Osteocyte (in vitro differentiated cells): ENCODE results near the gene SPTSSA. TPM values are rescaled to one million over a fixed set of nuclear protein-coding genes. Genes with fewer than 3 reads are reported as not detected.

Experiments used
- DNase-seq: peaks from one replicate; pipeline ENCODE4 v3.0.0; 2021; ENCODE audit warnings: mixed read lengths; ENCODE audit not compliant: unreplicated experiment; ENCODE audit errors: extremely low spot score
- H3K27ac Mint-ChIP-seq: one replicate; pipeline ENCODE4 v1.8.0; 2021; ENCODE audit warnings: mild to moderate bottlenecking, mixed read lengths; ENCODE audit not compliant: unreplicated experiment
- H3K27me3 Mint-ChIP-seq: one replicate; pipeline ENCODE4 v1.8.0; 2021; ENCODE audit warnings: mixed read lengths; ENCODE audit not compliant: unreplicated experiment
- H3K36me3 Mint-ChIP-seq: one replicate; pipeline ENCODE4 v1.8.0; 2021; ENCODE audit warnings: mixed read lengths; ENCODE audit not compliant: unreplicated experiment
- H3K4me1 Mint-ChIP-seq: one replicate; pipeline ENCODE4 v1.8.0; 2021; ENCODE audit warnings: mixed read lengths; ENCODE audit not compliant: unreplicated experiment
- H3K4me3 Mint-ChIP-seq: one replicate; pipeline ENCODE4 v1.8.0; 2021; ENCODE audit warnings: mild to moderate bottlenecking, moderate library complexity, mixed read lengths; ENCODE audit not compliant: unreplicated experiment
- H3K9me3 Mint-ChIP-seq: one replicate; pipeline ENCODE4 v1.8.0; 2021; ENCODE audit warnings: mixed read lengths; ENCODE audit not compliant: unreplicated experiment
- total RNA-seq: library from RNA; stranded (reverse); gene quantifications from 2 replicates; pipeline ENCODE4 v1.2.1, GENCODE V29; 2021
- TF ChIP-seq, protein P1 (sequence below): fragments of 200-600 bp; sonication (generic); IDR thresholded peaks from 2 replicates; pipeline ENCODE4 v1.5.0; 2021; ENCODE audit warnings: antibody characterized with exemption, mild to moderate bottlenecking, moderate library complexity

The SPTSSA gene
- total RNA-seq, 1 donor from 2014 or later, result 17.8 TPM

DNA sequence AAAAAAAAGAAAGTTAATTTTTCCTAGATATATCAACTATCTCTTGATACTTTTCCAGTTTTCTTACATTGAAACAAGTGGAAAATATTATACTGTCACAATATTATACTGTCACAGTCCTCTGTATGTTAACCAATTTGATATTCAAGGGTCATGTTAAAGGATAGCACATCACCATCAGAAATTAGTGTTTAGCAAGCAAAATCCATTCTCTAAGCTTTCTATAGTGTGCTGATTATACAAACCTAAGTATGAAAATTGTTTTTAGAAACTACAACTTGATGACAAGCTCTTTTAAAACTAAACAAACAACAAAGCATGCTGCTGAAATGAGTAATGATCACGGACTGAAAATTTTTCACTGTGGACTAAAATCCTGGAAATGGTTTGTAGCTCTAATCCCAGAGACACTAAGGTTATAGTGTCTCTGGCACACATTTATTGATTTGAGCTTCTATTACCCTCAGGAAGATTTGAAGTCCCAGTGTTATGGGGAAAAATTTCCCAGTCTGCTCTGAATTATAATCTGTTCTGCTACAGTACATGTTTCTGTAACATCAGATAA lies 9.7 kb downstream of the SPTSSA start:
- H3K36me3 Mint-ChIP-seq, result peaks cover 7% of the 10 kb centered on the region
- H3K4me3 Mint-ChIP-seq, result no peak overlapping the region
- no peaks in the 10 kb centered on the region for H3K27me3 Mint-ChIP-seq
- no peaks in the 10 kb centered on the region for H3K9me3 Mint-ChIP-seq
- peak overlapping the region; percentile 34 for H3K27ac Mint-ChIP-seq
- no peak for DNase-seq
- TF ChIP-seq, protein P1, sequence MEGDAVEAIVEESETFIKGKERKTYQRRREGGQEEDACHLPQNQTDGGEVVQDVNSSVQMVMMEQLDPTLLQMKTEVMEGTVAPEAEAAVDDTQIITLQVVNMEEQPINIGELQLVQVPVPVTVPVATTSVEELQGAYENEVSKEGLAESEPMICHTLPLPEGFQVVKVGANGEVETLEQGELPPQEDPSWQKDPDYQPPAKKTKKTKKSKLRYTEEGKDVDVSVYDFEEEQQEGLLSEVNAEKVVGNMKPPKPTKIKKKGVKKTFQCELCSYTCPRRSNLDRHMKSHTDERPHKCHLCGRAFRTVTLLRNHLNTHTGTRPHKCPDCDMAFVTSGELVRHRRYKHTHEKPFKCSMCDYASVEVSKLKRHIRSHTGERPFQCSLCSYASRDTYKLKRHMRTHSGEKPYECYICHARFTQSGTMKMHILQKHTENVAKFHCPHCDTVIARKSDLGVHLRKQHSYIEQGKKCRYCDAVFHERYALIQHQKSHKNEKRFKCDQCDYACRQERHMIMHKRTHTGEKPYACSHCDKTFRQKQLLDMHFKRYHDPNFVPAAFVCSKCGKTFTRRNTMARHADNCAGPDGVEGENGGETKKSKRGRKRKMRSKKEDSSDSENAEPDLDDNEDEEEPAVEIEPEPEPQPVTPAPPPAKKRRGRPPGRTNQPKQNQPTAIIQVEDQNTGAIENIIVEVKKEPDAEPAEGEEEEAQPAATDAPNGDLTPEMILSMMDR, result no peak
- peaks cover 10% of the 10 kb centered on the region for H3K4me1 Mint-ChIP-seq

DNA sequence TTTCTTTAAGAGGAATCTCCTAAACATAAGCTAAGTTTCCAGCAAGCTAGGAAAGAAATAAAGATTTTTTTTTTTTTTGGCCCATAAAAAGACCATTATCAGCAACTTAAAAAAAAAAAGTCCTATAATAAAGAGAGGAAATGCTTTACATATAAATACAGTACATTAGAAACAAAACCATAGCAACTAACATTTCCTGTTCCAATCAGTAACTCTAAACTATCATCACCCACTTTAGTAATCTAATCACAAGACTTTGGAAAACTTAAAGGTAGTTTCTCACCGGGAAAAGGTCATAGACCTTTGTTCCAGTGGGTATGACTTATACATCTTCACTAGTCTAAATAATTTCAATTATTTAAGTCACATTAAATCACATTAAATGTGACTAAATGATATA lies 11.1 kb downstream of the SPTSSA start:
- no peaks in the 10 kb centered on the region for H3K27me3 Mint-ChIP-seq
- TF ChIP-seq, protein P1, result no peak
- H3K36me3 Mint-ChIP-seq, result peaks cover 6% of the 10 kb centered on the region
- H3K9me3 Mint-ChIP-seq, result no peaks in the 10 kb centered on the region
- H3K27ac Mint-ChIP-seq, result peak overlapping the region; percentile 10
- H3K4me1 Mint-ChIP-seq, result peaks cover 10% of the 10 kb centered on the region
- H3K4me3 Mint-ChIP-seq, result no peak overlapping the region
- DNase-seq, result no peak

DNA sequence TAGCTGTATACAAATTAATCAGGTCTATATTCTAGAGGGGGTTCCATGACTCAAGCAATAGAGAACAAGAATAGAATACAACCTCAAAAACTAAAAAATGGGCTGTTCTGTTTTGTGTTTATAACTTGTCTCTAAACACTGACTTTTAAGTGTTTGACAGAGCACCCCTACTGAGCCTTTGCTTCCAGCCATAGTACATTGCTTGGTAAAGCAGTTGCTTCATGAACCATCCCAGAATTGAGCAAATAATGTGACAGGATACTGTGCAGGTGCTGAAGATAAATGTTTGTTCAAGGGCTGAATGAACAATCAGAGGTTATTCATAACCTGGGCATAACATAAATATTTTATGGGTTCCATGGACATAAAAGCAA lies 11.5 kb downstream of the SPTSSA start:
- Mint-ChIP-seq H3K9me3 (no peaks in the 10 kb centered on the region), H3K36me3 (peaks cover 4% of the 10 kb centered on the region), H3K4me3 (no peak overlapping the region), H3K27me3 (no peaks in the 10 kb centered on the region), H3K27ac (no peak overlapping the region), H3K4me1 (peaks cover 10% of the 10 kb centered on the region)
- TF ChIP-seq, protein P1, result no peak
- no peak for DNase-seq

DNA sequence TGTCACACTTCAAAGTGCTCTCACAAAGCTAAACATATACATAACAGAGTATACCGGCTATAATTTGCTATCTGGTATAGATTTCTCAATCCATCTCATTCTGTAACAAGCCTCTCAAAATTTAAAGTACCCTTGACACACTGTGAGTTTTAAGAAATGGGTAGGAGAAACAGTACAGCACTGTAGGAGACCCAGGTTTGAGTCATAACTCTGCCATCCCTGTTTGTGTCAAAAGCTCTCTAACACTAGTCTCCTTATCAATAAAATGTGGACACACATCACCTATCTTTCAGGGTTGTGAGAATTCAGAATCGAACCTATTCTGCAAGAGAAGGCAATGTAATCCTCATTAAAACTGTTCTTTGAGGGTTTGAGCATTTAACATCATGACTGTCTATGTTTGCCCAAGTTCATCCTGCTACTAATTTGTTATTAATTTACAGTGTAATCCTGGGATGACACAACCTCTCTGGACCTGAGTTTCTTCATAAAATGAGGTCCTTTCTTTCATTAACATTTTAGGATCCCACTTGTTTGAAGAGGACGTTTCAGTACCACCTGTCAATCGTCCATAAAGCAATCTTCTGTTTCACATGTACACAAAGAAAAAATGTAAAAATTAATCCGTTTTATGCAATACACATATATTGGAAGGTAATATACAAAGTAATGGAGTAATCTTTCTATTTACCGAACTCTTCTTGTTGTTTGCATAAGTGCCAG lies 12.1 kb downstream of the SPTSSA start:
- H3K27me3 Mint-ChIP-seq, result no peaks in the 10 kb centered on the region
- TF ChIP-seq, protein P1, result no peak
- no peaks in the 10 kb centered on the region for H3K9me3 Mint-ChIP-seq
- no peak overlapping the region for H3K27ac Mint-ChIP-seq
- no peak overlapping the region for H3K4me3 Mint-ChIP-seq
- H3K36me3 Mint-ChIP-seq, result peaks cover 4% of the 10 kb centered on the region
- H3K4me1 Mint-ChIP-seq, result peaks cover 10% of the 10 kb centered on the region
- no peak for DNase-seq

DNA sequence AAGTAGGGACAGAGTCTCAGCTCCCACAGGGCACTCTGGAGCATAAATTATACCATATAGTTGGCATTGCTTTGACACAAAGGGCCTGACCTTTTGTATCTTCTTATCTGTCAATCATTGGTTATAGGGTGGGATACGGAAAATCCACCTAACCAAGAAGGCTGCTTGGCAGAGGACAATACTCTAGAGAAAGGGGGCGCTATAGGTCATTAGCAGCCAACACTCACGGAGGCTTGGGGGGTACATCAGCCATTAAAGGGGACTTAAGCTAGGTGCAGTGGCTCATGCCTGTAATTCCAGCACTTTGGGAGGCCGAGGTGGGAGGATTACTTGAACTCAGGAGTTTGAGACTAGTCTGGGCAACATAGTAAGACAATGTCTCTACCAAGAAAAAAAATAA lies 22.9 kb downstream of the SPTSSA start:
- TF ChIP-seq, protein P1, result no peak
- H3K27me3 Mint-ChIP-seq, result no peaks in the 10 kb centered on the region
- peaks cover 3% of the 10 kb centered on the region for H3K36me3 Mint-ChIP-seq
- H3K4me3 Mint-ChIP-seq, result no peak overlapping the region
- no peak for DNase-seq
- peaks cover 42% of the 10 kb centered on the region for H3K4me1 Mint-ChIP-seq
- peaks cover 6% of the 10 kb centered on the region for H3K9me3 Mint-ChIP-seq
- no peak overlapping the region for H3K27ac Mint-ChIP-seq
